A549 (cell line): ENCODE data around the gene SH3BP5. TPM values are rescaled to one million over a fixed set of nuclear protein-coding genes. Genes with fewer than 3 reads are reported as not detected.

Experiments used
- ATAC-seq, 2 experiments: fragments of 200-7000 bp in 1 of 2; fragments of >200 bp in 1 of 2; cut with Nextera tagmentation in 1 of 2; cut with Tn5 transposase in 1 of 2; 3 replicates each; pipeline versions ENCODE4 v1.8.0 to v1.9.1; 2018 to 2020; ENCODE audit warnings: mild to moderate bottlenecking in 1 of 2, moderate library complexity in 1 of 2
- CTCF ChIA-PET: fragments of 300-600 bp; sonication (Branson Sonifier 250); formaldehyde crosslinking; extraction: SDS; loops from one replicate; lab custom pipeline; 2021; ENCODE audit warnings: antibody characterized with exemption, inconsistent platforms; lab: Yijun Ruan, JAX
- POLR2A ChIA-PET: fragments of 350-600 bp; formaldehyde crosslinking; extraction: SDS; loops from one replicate; lab custom pipeline; 2021; ENCODE audit warnings: antibody characterized with exemption, inconsistent platforms; lab: Yijun Ruan, JAX
- DNase-seq, 2 experiments: peaks; one replicate each; pipeline versions ENCODE4 v3.0.0 to v3.0.0-alpha.2; 2011 to 2016; ENCODE audit warnings: low read depth in 1 of 2, low spot score in 1 of 2
- FAIRE-seq: peaks from 2 replicates; lab custom pipeline; 2011; peaks lifted over from hg19 to GRCh38; lab: Jason Lieb, UNC
- H3K27ac ChIP-seq, 2 experiments: fragments of >200 bp; sonication (Bioruptor Twin); formaldehyde crosslinking; 3 replicates each; pipeline ENCODE4 v1.5.1; 2016 to 2017
- H3K4me1 ChIP-seq: fragments of >200 bp; sonication (Bioruptor Twin); formaldehyde crosslinking; 3 replicates; pipeline ENCODE4 v1.6.1; 2016
- H3K4me2 ChIP-seq: fragments of >200 bp; sonication (Bioruptor Twin); formaldehyde crosslinking; 3 replicates; pipeline ENCODE4 v1.6.1; 2016
- H3K4me3 ChIP-seq: fragments of >200 bp; sonication (Bioruptor Twin); formaldehyde crosslinking; 3 replicates; pipeline ENCODE4 v1.5.1; 2016
- H3K9me3 ChIP-seq: fragments of >200 bp; sonication (Bioruptor Twin); formaldehyde crosslinking; 3 replicates; pipeline ENCODE4 v1.6.1; 2016
- ATOH8 ChIP-seq: fragments of 250-450 bp; sonication (Bioruptor Pico); IDR thresholded peaks from 2 replicates; pipeline ENCODE4 v1.5.0; 2020; ENCODE audit warnings: low read depth, mild to moderate bottlenecking, moderate library complexity
- BHLHE40 ChIP-seq: IDR thresholded peaks from 2 replicates; pipeline ENCODE4 v1.6.1; 2012; ENCODE audit warnings: low read depth, low read length, inconsistent platforms
- CHD2 ChIP-seq: fragments of 150-350 bp; IDR thresholded peaks from 2 replicates; pipeline ENCODE4 v1.6.1; 2014; ENCODE audit warnings: low read length; ENCODE audit not compliant: partially characterized antibody
- CHD4 ChIP-seq: fragments of 200-600 bp; sonication (generic); IDR thresholded peaks from 2 replicates; pipeline ENCODE4 v1.6.1; 2016; ENCODE audit warnings: antibody characterized with exemption, mild to moderate bottlenecking, borderline replicate concordance
- E2F6 ChIP-seq: IDR thresholded peaks from 2 replicates; pipeline ENCODE4 v1.6.1; 2012; ENCODE audit warnings: low read depth, borderline replicate concordance
- EHMT2 ChIP-seq: fragments of 200-600 bp; sonication (generic); IDR thresholded peaks from 2 replicates; pipeline ENCODE4 v1.6.1; 2016; ENCODE audit warnings: antibody characterized with exemption, low read depth, mild to moderate bottlenecking, moderate library complexity
- EP300 ChIP-seq, 2 experiments: fragments of >200 bp; sonication (Bioruptor Twin); formaldehyde crosslinking; IDR thresholded peaks; 2 replicates in 1 of 2; 3 replicates in 1 of 2; pipeline ENCODE4 v1.6.1; 2016 to 2017
- FOSB ChIP-seq: fragments of 250-450 bp; sonication (Bioruptor Pico); IDR thresholded peaks from 2 replicates; pipeline ENCODE4 v1.5.0; 2020; ENCODE audit warnings: mild to moderate bottlenecking, moderate library complexity
- HDAC2 ChIP-seq: fragments of 200-600 bp; sonication (generic); IDR thresholded peaks from 2 replicates; pipeline ENCODE4 v1.6.1; 2016
- HES2 ChIP-seq: fragments of >200 bp; sonication (Bioruptor Twin); formaldehyde crosslinking; IDR thresholded peaks from 2 replicates; pipeline ENCODE4 v1.6.1; 2016
- HOXB13 ChIP-seq: fragments of 250-450 bp; sonication (Bioruptor Pico); IDR thresholded peaks from 2 replicates; pipeline ENCODE4 v1.5.0; 2020; ENCODE audit warnings: low read depth, mild to moderate bottlenecking, moderate library complexity
- JUNB ChIP-seq: fragments of >200 bp; sonication (Bioruptor Twin); formaldehyde crosslinking; IDR thresholded peaks from 2 replicates; pipeline ENCODE4 v1.6.1; 2016
- KDM1A ChIP-seq: fragments of 200-600 bp; sonication (generic); IDR thresholded peaks from 2 replicates; pipeline ENCODE4 v1.6.1; 2016; ENCODE audit warnings: low read depth, mild to moderate bottlenecking
- MAZ ChIP-seq: fragments of 150-350 bp; IDR thresholded peaks from 2 replicates; pipeline ENCODE4 v1.6.1; 2014; ENCODE audit warnings: antibody characterized with exemption, low read depth, low read length, borderline replicate concordance
- MYC ChIP-seq: IDR thresholded peaks from 2 replicates; pipeline ENCODE4 v1.6.1; 2012; ENCODE audit warnings: mild to moderate bottlenecking, inconsistent platforms, low read length, improper control_type of control experiment, borderline replicate concordance
- NPAS2 ChIP-seq: fragments of 250-450 bp; sonication (Bioruptor Pico); IDR thresholded peaks from 2 replicates; pipeline ENCODE4 v1.8.0; 2022; ENCODE audit warnings: mild to moderate bottlenecking, moderate library complexity, borderline replicate concordance
- POLR2A ChIP-seq: IDR thresholded peaks from 2 replicates; pipeline ENCODE4 v1.6.1; 2012; ENCODE audit warnings: mild to moderate bottlenecking, low read length
- POLR2AphosphoS2 ChIP-seq: conservative IDR thresholded peaks from 2 replicates; pipeline ENCODE4 v1.6.1; 2012; ENCODE audit warnings: low read length, improper control_type of control experiment, inconsistent platforms
- RAD21 ChIP-seq, 2 experiments: fragments of >200 bp in 1 of 2; sonication (Bioruptor Twin) in 1 of 2; formaldehyde crosslinking in 1 of 2; IDR thresholded peaks in 1 of 2; conservative IDR thresholded peaks in 1 of 2; 2 replicates in 1 of 2; 3 replicates in 1 of 2; pipeline ENCODE4 v1.6.1; 2012 to 2018; ENCODE audit warnings: inconsistent platforms in 1 of 2
- RARB ChIP-seq: fragments of 250-450 bp; sonication (Bioruptor Pico); IDR thresholded peaks from 2 replicates; pipeline ENCODE4 v1.8.0; 2021; ENCODE audit warnings: mild to moderate bottlenecking, moderate library complexity
- RCOR1 ChIP-seq: fragments of 150-350 bp; IDR thresholded peaks from 2 replicates; pipeline ENCODE4 v1.6.1; 2014; ENCODE audit warnings: antibody characterized with exemption, low read length, low read depth
- REST ChIP-seq: fragments of 200-600 bp; sonication (generic); IDR thresholded peaks from 2 replicates; pipeline ENCODE4 v1.6.1; 2016; ENCODE audit warnings: antibody characterized with exemption, mild to moderate bottlenecking, moderate library complexity
- SMC3 ChIP-seq: fragments of >200 bp; sonication (Bioruptor Twin); formaldehyde crosslinking; IDR thresholded peaks from 3 replicates; pipeline ENCODE4 v1.6.1; 2018; ENCODE audit warnings: inconsistent platforms
- SREBF2 ChIP-seq: fragments of 450-650 bp; IDR thresholded peaks from 2 replicates; pipeline ENCODE4 v1.6.1; 2014; ENCODE audit warnings: mild to moderate bottlenecking, moderate library complexity
- TFCP2L1 ChIP-seq: fragments of 250-450 bp; sonication (Bioruptor Pico); IDR thresholded peaks from 2 replicates; pipeline ENCODE4 v1.5.0; 2021; ENCODE audit warnings: mild to moderate bottlenecking
- TP53 ChIP-seq: fragments of 250-450 bp; sonication (Bioruptor Pico); IDR thresholded peaks from 2 replicates; pipeline ENCODE4 v1.5.0; 2021; ENCODE audit warnings: mild to moderate bottlenecking, moderate library complexity
- ZC3H11A ChIP-seq: fragments of 450-650 bp; IDR thresholded peaks from 2 replicates; pipeline ENCODE4 v1.6.1; 2014; ENCODE audit warnings: antibody characterized with exemption, mild to moderate bottlenecking
- WGBS: methylation state at CpG from one replicate; pipeline ENCODE4 v1.1.6; 2017; ENCODE audit errors: missing lambda C conversion rate; 5-methylcytosine and 5-hydroxymethylcytosine counted together
- polyA plus RNA-seq, 4 experiments: library from polyadenylated mRNA; depleted of rRNA in 3 of 4; stranded (reverse); fragments of >200 nt; fragmentation: RNase III in 1 of 4; extraction: RNeasy Plus Mini Kit Qiagen cat#74134 plus additional on column Dnase treatment in 1 of 4; gene quantifications; 2 replicates in 3 of 4; 3 replicates in 1 of 4; pipeline ENCODE4 v1.2.3, GENCODE V29; 2011 to 2017
- TF ChIP-seq, protein P1 (sequence below): fragments of 150-350 bp; IDR thresholded peaks from 2 replicates; pipeline ENCODE4 v1.6.1; 2014; ENCODE audit warnings: low read depth, mild to moderate bottlenecking, low read length
- TF ChIP-seq, protein P2 (sequence below): fragments of 450-650 bp; IDR thresholded peaks from 2 replicates; pipeline ENCODE4 v1.6.1; 2014; ENCODE audit warnings: antibody characterized with exemption

The SH3BP5 gene
- polyA plus RNA-seq, 2 of the 4 experiments (the other 2 are of a cell fraction): 10.9 to 16.0 TPM

GRCh38 chr3:15263120-15263519 is 69.3 kb downstream of the SH3BP5 start:
- ChIA-PET POLR2A (interaction anchor here (0.6 kb wide), 1 partner anchor 177 kb away, joined by 3 read pairs; no protein-coding TSS in a partner anchor), CTCF (interaction anchor here (1.2 to 11.1 kb wide), 3 partner anchors 19 to 142 kb away, joined by 3 to 121 read pairs (median 5); no protein-coding TSS in a partner anchor)
- Histone ChIP-seq H3K4me2 (no peak overlapping the region), H3K9me3 (no peaks in the 10 kb centered on the region), H3K4me3 (no peak overlapping the region), H3K27ac (no peak overlapping the region), H3K4me1 (peaks cover under 1% of the 10 kb centered on the region; the same call in 1 of the 3 replicates)
- no peak for FAIRE-seq
- no peak for TF ChIP-seq FOSB (CRISPR knock-in tag)
- TF ChIP-seq KDM1A: no peak
- no peak for TF ChIP-seq RARB (CRISPR knock-in tag)
- TF ChIP-seq EHMT2: no peak
- no peak for TF ChIP-seq POLR2AphosphoS2
- no peak for TF ChIP-seq EP300 (IDR thresholded peaks at IDR 0.05)
- TF ChIP-seq MYC: no peak
- TF ChIP-seq HOXB13 (CRISPR knock-in tag): no peak
- TF ChIP-seq TP53 (CRISPR knock-in tag): no peak
- TF ChIP-seq, protein P1, sequence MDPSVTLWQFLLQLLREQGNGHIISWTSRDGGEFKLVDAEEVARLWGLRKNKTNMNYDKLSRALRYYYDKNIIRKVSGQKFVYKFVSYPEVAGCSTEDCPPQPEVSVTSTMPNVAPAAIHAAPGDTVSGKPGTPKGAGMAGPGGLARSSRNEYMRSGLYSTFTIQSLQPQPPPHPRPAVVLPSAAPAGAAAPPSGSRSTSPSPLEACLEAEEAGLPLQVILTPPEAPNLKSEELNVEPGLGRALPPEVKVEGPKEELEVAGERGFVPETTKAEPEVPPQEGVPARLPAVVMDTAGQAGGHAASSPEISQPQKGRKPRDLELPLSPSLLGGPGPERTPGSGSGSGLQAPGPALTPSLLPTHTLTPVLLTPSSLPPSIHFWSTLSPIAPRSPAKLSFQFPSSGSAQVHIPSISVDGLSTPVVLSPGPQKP: no peak
- no peak for TF ChIP-seq SREBF2
- no peak for TF ChIP-seq REST
- TF ChIP-seq POLR2A: no peak
- ATAC-seq: no peak
- 92% methylated on average over 4 of the region's 4 CpGs for WGBS
- no peak for DNase-seq

DNA sequence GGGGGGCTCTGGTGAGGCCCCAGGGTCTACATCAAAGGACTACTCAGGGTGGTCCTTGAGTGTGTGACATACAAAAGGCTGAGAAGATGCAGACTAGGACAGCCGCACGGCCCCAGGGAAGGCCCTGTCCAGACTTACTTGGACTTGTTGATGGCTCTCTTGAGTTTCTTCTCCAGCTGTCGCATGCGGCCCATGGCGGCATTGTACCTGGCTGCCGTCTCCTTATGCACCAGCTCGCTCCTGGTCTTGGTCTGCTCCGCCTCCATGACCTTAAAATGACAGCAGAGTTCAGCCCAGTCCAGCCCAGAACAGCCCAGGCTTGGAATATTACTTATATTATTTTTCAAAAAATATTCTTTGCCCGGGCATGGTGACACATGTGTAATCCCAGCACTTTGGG is 70.4 kb downstream of the SH3BP5 start:
- CTCF ChIA-PET: interaction anchor here (1.4 to 11.1 kb wide), 3 partner anchors 20 to 153 kb away, joined by 4 to 121 read pairs (median 5); no protein-coding TSS in a partner anchor

More for the DNA sequence above, 70.4 kb downstream of the SH3BP5 start:
- WGBS: 94% methylated on average over 9 of the region's 9 CpGs
- TF ChIP-seq SMC3 (no peak), E2F6 (no peak), POLR2A (no peak), RAD21 (conservative IDR thresholded peaks at IDR 0.05 in 1 of 2, IDR thresholded peaks at IDR 0.05 in 1 of 2) (no peak), HDAC2 (no peak), ATOH8 (no peak), TFCP2L1 (CRISPR knock-in tag) (no peak), JUNB (no peak), POLR2AphosphoS2 (no peak), RCOR1 (no peak), CHD2 (no peak), MYC (no peak), MAZ (no peak), HES2 (no peak), NPAS2 (CRISPR knock-in tag) (no peak), CHD4 (no peak), BHLHE40 (no peak), ZC3H11A (no peak)
- TF ChIP-seq, protein P2, sequence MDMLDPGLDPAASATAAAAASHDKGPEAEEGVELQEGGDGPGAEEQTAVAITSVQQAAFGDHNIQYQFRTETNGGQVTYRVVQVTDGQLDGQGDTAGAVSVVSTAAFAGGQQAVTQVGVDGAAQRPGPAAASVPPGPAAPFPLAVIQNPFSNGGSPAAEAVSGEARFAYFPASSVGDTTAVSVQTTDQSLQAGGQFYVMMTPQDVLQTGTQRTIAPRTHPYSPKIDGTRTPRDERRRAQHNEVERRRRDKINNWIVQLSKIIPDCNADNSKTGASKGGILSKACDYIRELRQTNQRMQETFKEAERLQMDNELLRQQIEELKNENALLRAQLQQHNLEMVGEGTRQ: no peak
- Histone ChIP-seq H3K4me1 (no peaks in the 10 kb centered on the region), H3K4me3 (no peak overlapping the region), H3K27ac (no peak overlapping the region), H3K9me3 (no peaks in the 10 kb centered on the region), H3K4me2 (no peak overlapping the region)
- DNase-seq (no peak), FAIRE-seq (no peak), ATAC-seq (0 out of 6 replicates have a peak, but pooled peaks of 1 of the 2 experiments have one; percentile 4)
- POLR2A ChIA-PET: no interaction called here
